ENCODE data around the gene WNT10A.

DNA sequence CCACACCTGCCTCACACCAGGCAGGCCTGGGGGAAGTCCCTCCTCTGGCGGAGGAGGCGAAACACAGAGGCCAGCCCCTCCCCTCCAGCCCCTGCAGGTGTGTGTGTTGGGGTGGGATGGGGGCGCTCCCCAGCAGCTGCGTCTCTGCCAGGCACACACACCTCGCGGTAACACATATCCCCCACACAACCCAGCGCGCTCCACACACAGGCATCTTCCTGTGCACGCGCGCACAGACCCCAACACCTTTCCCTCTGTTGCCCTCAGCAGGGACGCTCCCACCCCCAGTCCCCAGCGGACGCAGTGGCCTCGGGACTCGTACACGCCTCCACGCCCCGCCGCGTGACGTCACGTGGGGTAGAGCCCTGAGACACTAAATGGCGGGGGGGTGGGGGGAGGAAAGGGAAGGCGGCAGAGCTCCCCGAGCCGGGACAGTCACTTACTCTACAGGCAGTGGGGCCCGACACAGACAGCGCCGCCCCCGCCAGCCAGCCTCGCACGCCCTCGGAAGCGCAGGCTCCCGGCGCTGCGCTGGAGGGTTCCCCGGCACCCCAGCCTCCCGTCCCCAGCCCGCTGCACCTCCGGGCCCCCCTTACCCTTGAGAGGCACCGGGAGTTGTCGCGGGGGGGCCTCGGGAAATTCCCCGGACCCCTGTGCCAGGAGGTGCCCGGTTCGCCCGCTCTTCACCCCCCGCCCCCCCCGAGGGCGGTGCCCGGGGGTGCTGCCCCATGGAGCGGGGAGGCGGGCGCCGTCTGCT, at the start of gene WNT10A:
- TF ChIP-seq FOS (IDR thresholded peaks at IDR 0.05; ENCODE audit: borderline replicate concordance, extremely low read depth, insufficient read length) (no peak), NRF1 (conservative IDR thresholded peaks at IDR 0.05; ENCODE audit: low read depth, low read length) (no peak)
- TF ChIP-seq, protein P1, sequence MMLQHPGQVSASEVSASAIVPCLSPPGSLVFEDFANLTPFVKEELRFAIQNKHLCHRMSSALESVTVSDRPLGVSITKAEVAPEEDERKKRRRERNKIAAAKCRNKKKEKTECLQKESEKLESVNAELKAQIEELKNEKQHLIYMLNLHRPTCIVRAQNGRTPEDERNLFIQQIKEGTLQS (IDR thresholded peaks at IDR 0.05; ENCODE audit: borderline replicate concordance, extremely low read depth, low read depth, low read length) = no peak

All from GM12878 (cell line).